ENCODE results near the gene SCN2B. TPM values are rescaled to one million over a fixed set of nuclear protein-coding genes. Genes with fewer than 3 reads are reported as not detected.

SCN2B gene
- total and polyA plus RNA-seq, 2 donors = 0.79 to 2.7 TPM

DNA sequence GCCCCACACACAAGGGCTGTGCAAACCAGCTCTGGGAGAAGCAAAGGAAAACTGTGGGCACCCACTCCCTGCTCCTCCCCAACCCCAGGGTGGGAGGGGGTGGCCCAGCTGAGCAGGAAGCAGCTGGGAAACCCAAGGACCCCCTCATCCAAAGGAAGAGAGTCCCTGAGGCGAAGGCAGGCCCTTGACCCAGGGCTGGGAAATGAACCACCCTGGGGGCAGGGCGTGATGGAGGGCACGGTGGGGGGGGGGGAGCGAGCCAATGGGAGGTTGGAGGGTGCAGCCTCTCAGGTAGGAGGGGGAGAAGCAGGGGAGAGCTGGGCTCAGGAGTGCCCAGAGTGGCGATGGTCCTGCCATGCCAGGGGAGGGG, 40.7 kb downstream of the SCN2B start:
- Histone ChIP-seq H3K4me3 (ENCODE audit: low read depth, low read length) (no peak overlapping the region), H3K36me3 (ENCODE audit: insufficient read depth) (no peaks in the 10 kb centered on the region), H3K4me1 (ENCODE audit: insufficient read depth) (no peaks in the 10 kb centered on the region), H3K27ac (ENCODE audit: low read depth) (no peak overlapping the region)
- no peak for DNase-seq (ENCODE audit: extremely low spot score)
- 86% methylated on average over 5 of the region's 5 CpGs for WGBS

- WGBS = 78% methylated on average over 7 of the region's 7 CpGs
- no peaks in the 10 kb centered on the region for H3K36me3 ChIP-seq (ENCODE audit: insufficient read depth)
- DNase-seq (ENCODE audit: extremely low spot score) = no peak
These were observed 41.2 kb downstream of the SCN2B start for GRCh38 chr11:118135051-118135795.

DNA sequence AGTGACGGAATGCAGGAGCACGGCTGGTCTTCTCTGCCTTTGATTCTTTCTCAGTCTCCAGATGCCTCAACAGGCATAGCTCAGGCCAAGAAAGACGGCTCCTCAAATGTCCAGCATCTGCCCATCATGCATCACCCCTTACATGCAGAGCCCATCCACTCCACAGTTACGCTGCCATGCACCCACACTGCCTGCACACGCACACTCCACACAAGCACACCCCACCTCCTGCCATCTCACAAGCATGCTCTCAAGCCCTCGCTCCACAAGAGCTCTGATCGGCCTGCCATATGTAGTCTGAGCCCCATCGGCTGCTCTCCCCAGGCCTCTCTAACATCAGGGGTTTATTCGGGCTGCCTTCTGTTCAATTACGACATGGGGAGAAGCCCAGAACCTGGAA, 42.6 kb downstream of the SCN2B start:
- no peaks in the 10 kb centered on the region for H3K36me3 ChIP-seq (ENCODE audit: insufficient read depth)
- H3K27ac ChIP-seq (ENCODE audit: low read depth) = no peak overlapping the region
- DNase-seq (ENCODE audit: extremely low spot score) = no peak
- WGBS = 85% methylated on average over 10 of the region's 10 CpGs
- no peaks in the 10 kb centered on the region for H3K4me1 ChIP-seq (ENCODE audit: insufficient read depth)
- H3K4me3 ChIP-seq (ENCODE audit: low read depth, low read length) = no peak overlapping the region

More at GRCh38 chr11:118135051-118135795, 41.2 kb downstream of the SCN2B start:
- H3K4me3 ChIP-seq (ENCODE audit: low read depth, low read length) = no peak overlapping the region
- no peak overlapping the region for H3K27ac ChIP-seq (ENCODE audit: low read depth)
- H3K4me1 ChIP-seq (ENCODE audit: insufficient read depth) = no peaks in the 10 kb centered on the region

- Histone ChIP-seq H3K27ac (ENCODE audit: low read depth) (no peak overlapping the region), H3K4me3 (ENCODE audit: low read depth, low read length) (no peak overlapping the region), H3K4me1 (ENCODE audit: insufficient read depth) (no peaks in the 10 kb centered on the region), H3K36me3 (ENCODE audit: insufficient read depth) (no peaks in the 10 kb centered on the region)
- DNase-seq (ENCODE audit: extremely low spot score) = no peak
- WGBS = 84% methylated on average over 15 of the region's 15 CpGs
These were observed 43.9 kb downstream of the SCN2B start for GRCh38 chr11:118132385-118133151.

DNA sequence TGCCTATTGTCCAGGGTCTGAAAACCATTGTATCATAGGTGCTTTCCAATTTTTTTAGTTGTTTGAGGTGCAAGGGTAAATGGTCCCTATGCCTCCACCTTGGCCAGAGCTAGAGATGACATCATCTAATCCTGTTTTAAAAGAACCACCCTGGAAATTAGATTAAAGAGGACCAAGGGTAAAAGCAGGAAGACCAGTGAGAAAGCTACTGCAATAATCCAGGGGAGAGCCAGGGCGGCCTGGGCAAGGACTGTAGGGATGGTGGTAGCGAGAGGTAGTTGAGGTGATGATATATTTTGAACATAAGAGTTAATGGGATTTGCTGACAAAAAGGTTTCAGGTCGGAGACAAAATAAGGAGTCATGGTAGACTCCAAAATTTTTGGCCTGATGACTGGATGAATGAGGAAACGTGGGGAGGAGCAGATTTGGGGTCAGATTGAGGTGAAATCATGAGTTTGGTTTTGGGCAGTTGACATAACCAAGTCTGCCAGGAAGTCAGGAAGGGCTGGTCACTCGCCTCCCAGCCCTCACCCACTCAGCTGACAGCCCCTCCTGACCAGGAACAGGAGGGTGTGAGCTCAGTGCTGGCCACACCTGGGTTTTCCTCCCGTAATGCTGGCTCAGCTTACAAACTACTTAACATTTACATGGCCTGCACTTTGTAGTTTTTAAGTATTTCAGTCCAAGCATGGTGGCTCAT, 46.8 kb downstream of the SCN2B start:
- Histone ChIP-seq H3K36me3 (ENCODE audit: insufficient read depth) (no peaks in the 10 kb centered on the region), H3K4me3 (ENCODE audit: low read depth, low read length) (no peak overlapping the region), H3K27ac (ENCODE audit: low read depth) (no peak overlapping the region), H3K4me1 (ENCODE audit: insufficient read depth) (no peaks in the 10 kb centered on the region)
- WGBS = 65% methylated on average over 6 of the region's 6 CpGs
- DNase-seq (ENCODE audit: extremely low spot score) = no peak

DNA sequence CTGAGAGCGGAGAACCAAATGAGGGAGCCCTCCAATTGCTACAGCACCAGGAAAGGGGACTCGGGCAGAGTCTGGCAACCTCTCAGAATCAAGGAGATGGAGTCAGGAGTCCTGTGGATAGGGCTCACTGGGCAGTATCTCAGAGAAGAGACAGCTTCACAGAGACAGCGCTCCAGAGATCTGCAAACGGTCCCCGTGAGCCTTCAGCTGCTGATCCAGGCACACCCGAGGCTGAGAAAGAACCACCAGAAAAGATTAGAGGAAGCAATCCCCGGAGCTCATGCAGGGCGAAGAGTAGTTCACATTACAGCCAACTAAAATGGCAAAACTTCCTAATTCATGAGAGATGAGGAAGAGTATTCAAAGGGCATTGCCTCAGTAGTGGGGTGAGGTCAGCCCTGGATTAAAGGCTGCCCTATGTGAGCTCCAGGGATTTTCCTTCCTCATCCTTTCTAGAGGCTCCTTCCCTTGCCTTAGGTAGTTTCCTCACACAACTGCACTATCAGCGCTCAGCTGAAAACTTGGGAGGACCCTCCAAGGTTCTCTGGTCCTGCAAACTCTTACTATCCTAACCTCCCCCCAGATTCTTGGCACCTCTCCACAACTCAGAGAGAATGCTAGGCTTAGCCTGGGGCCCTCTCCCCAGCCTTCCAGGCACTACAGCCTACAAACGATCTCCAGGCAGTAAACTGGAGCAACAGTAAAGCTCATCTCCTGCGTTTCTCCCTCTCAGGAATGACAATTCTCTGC, 47.5 kb downstream of the SCN2B start:
- DNase-seq (ENCODE audit: extremely low spot score) = peak; percentile 45
- Histone ChIP-seq H3K4me1 (ENCODE audit: insufficient read depth) (no peaks in the 10 kb centered on the region), H3K4me3 (ENCODE audit: low read depth, low read length) (no peak overlapping the region), H3K36me3 (ENCODE audit: insufficient read depth) (no peaks in the 10 kb centered on the region), H3K27ac (ENCODE audit: low read depth) (no peak overlapping the region)
- WGBS = 43% methylated on average over 11 of the region's 11 CpGs

DNA sequence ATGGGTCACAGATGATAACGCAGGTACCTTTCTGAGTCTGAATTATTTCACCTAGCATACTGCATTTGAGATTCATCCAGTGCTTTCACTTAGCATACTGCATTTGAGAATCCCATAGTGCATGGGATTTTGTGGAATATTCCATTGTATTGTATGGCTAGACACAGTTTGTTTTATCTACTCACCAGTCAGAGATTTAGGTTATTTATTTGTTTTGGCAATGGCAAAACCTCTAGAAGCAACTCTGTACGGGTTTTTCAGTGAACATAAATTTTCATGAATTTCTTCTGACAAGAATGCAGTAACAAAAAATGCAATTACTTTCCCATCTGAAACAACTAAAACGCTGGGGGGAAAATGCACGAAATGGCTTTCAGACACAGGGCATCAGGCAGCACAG, 48.1 kb downstream of the SCN2B start:
- H3K4me1 ChIP-seq (ENCODE audit: insufficient read depth) = no peaks in the 10 kb centered on the region
- 40% methylated on average over 4 of the region's 4 CpGs for WGBS
- no peak overlapping the region for H3K27ac ChIP-seq (ENCODE audit: low read depth)
- H3K4me3 ChIP-seq (ENCODE audit: low read depth, low read length) = no peak overlapping the region
- no peaks in the 10 kb centered on the region for H3K36me3 ChIP-seq (ENCODE audit: insufficient read depth)
- DNase-seq (ENCODE audit: extremely low spot score) = no peak

GRCh38 chr11:118126082-118126838, 50.2 kb downstream of the SCN2B start:
- Histone ChIP-seq H3K4me1 (ENCODE audit: insufficient read depth) (no peaks in the 10 kb centered on the region), H3K36me3 (ENCODE audit: insufficient read depth) (no peaks in the 10 kb centered on the region), H3K27ac (ENCODE audit: low read depth) (no peak overlapping the region), H3K4me3 (ENCODE audit: low read depth, low read length) (no peak overlapping the region)
- no peak for DNase-seq (ENCODE audit: extremely low spot score)
- 87% methylated on average over 7 of the region's 7 CpGs for WGBS

- no peak for DNase-seq (ENCODE audit: extremely low spot score)
- no peak overlapping the region for H3K4me3 ChIP-seq (ENCODE audit: low read depth, low read length)
- H3K36me3 ChIP-seq (ENCODE audit: insufficient read depth) = no peaks in the 10 kb centered on the region
- 82% methylated on average over 8 of the region's 8 CpGs for WGBS
- H3K27ac ChIP-seq (ENCODE audit: low read depth) = no peak overlapping the region
- H3K4me1 ChIP-seq (ENCODE audit: insufficient read depth) = no peaks in the 10 kb centered on the region
These were observed 51.4 kb downstream of the SCN2B start for GRCh38 chr11:118124929-118125535.

DNA sequence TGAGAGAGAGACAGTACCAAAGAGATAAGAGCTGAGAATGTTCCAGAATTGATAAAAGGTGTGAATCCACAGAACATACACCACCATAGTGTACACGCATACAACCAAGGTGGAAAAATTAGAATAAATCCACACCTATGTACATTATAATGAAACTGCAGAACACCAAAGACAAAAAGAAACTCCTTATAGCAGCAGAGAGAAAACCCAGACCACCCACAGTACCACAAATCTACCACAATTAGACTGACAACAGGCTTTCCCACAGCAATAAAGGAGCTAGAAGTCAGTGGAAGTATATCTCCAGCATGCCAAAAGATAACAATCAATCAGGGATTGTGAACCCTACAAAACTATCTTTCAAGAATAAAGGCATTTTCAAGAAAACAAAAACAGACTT, 55.6 kb downstream of the SCN2B start:
- WGBS = 95% methylated on average over 1 of the region's 1 CpG

DNA sequence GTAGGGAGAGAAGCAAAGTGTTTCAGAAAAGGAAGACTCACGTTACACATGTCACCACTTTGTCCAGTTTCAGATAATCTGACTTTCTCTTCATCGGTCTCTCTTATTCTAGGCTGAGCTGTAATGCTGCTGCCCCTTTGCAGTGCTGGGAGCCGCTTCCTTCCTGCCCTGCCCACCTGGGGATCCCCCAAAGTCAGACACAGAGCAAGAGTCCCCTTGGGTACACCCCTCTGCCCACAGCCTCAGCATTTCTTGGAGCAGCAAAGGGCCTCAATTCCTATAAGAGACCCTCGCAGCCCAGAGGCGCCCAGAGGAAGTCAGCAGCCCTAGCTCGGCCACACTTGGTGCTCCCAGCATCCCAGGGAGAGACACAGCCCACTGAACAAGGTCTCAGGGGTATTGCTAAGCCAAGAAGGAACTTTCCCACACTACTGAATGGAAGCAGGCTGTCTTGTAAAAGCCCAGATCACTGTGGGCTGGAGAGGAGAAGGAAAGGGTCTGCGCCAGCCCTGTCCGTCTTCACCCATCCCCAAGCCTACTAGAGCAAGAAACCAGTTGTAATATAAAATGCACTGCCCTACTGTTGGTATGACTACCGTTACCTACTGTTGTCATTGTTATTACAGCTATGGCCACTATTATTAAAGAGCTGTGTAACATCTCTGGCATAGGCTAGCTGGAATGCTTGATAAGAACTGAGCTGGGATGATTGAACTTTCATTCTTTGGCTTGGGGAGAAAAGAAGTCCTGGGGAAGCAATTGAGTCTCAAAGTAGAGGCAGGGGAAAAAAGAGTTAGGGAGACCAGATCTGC, 58.4 kb downstream of the SCN2B start:
- WGBS = 64% methylated on average over 9 of the region's 9 CpGs
- Histone ChIP-seq H3K36me3 (ENCODE audit: insufficient read depth) (peaks cover 5% of the 10 kb centered on the region), H3K27ac (ENCODE audit: low read depth) (no peak overlapping the region), H3K4me1 (ENCODE audit: insufficient read depth) (no peaks in the 10 kb centered on the region), H3K4me3 (ENCODE audit: low read depth, low read length) (no peak overlapping the region)
- DNase-seq (ENCODE audit: extremely low spot score) = no peak

More for the DNA sequence above, 55.6 kb downstream of the SCN2B start:
- DNase-seq (ENCODE audit: extremely low spot score) = no peak
- Histone ChIP-seq H3K36me3 (ENCODE audit: insufficient read depth) (no peaks in the 10 kb centered on the region), H3K4me3 (ENCODE audit: low read depth, low read length) (no peak overlapping the region), H3K4me1 (ENCODE audit: insufficient read depth) (no peaks in the 10 kb centered on the region), H3K27ac (ENCODE audit: low read depth) (no peak overlapping the region)

GRCh38 chr11:118115048-118115447, 61.4 kb downstream of the SCN2B start:
- Histone ChIP-seq H3K4me3 (ENCODE audit: low read depth, low read length) (no peak overlapping the region), H3K36me3 (ENCODE audit: insufficient read depth) (peaks cover 5% of the 10 kb centered on the region), H3K4me1 (ENCODE audit: insufficient read depth) (no peaks in the 10 kb centered on the region), H3K27ac (ENCODE audit: low read depth) (no peak overlapping the region)
- DNase-seq (ENCODE audit: extremely low spot score) = no peak
- 93% methylated on average over 7 of the region's 7 CpGs for WGBS
